VCaP (cell line): Measurements from ENCODE around the gene SERPINB7.

Experiments used
- H3K27ac ChIP-seq: fragments of 450-650 bp; 2 replicates; pipeline ENCODE4 v1.5.1; 2017
- CTCF ChIP-seq: fragments of 450-650 bp; conservative IDR thresholded peaks from 2 replicates; pipeline ENCODE4 v1.5.1; 2017; ENCODE audit warnings: mild to moderate bottlenecking, moderate library complexity

The SERPINB7 gene

GRCh38 chr18:63788447-63789096 is 13.4 kb downstream of the SERPINB7 start:
- no peak for TF ChIP-seq CTCF
- no peak overlapping the region for H3K27ac ChIP-seq

DNA sequence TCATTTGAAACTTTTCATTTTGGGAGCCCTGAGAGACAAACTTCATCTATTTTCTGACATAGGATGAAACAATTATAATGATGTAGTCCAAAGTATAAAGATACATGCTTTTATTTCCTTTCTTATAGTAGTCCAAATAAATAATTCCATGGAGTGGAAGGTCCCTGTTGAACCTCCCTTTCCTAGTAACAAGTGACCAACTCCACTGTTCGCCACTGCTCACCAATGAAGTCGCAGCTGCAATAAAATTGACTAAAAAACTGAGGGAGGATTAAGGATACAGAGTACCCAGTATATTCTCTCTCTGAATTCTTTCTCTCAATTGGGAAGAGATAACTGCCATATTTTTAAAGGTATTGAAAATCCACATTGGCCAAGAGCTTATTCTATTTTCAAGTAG is 14.1 kb downstream of the SERPINB7 start:
- TF ChIP-seq CTCF: no peak
- no peak overlapping the region for H3K27ac ChIP-seq

- TF ChIP-seq CTCF: no peak
- H3K27ac ChIP-seq: no peak overlapping the region
Observed at GRCh38 chr18:63795606-63796005, 20.4 kb downstream of the SERPINB7 start.

GRCh38 chr18:63799189-63799588 is 24.0 kb downstream of the SERPINB7 start:
- no peak overlapping the region for H3K27ac ChIP-seq
- no peak for TF ChIP-seq CTCF

DNA sequence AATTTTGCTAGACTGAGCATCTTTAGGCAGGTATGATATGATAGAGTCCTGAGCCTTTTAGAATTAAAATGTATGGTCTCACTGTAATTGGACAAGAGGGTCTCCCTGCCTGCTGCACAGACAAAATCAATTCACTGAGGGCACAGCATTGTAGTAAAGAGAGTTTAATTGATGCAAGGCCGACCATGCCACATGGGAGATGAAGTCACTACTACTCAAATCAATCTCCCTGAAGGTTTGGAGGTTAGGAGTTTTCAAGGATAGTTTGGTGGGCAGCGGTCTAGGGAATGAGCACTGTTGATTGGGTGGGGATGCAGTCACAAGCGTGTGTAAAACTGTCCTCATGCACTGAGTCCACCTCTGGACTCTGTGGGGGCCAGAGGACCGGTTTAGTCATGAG is 26.1 kb downstream of the SERPINB7 start:
- H3K27ac ChIP-seq: no peak overlapping the region
- TF ChIP-seq CTCF: no peak

DNA sequence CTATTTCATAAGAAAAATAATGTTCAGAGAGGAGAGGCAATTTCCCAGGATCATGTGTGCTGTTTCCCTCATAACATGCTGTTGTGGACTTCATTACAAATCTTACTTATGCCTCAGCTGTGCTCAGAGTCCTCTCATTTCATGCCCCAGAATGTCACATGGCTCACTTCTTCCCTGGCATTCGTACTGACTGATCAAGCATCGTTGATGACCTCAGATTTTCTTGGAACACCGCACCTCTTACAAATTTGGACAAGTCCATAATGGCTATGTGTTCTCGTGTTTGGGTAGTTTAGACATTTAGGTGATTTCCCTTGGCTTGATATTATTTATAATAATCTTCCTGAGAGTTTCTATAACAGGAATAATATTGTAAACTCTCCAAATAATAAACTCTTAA is 32.9 kb downstream of the SERPINB7 start:
- TF ChIP-seq CTCF: no peak
- no peak overlapping the region for H3K27ac ChIP-seq

- H3K27ac ChIP-seq: no peak overlapping the region
- no peak for TF ChIP-seq CTCF
Observed at GRCh38 chr18:63817441-63818051, 42.3 kb downstream of the SERPINB7 start.
